ENCODE data around the gene GIMAP2.
"Not testable (repeated sequence)": the region's sequence is repeated elsewhere in the genome, so short reads cannot be mapped to it uniquely, and the experiment has no call there.

GIMAP2 gene

GRCh38 chr7:150678601-150679000 lies 6.9 kb upstream of the GIMAP2 start:
- not testable (repeated sequence) for DNase-seq

- DNase-seq = not testable (repeated sequence)
These were observed 5.1 kb upstream of the GIMAP2 start for GRCh38 chr7:150680364-150680763.

- no peak for DNase-seq
These were observed 625 bp downstream of the GIMAP2 start for GRCh38 chr7:150686030-150686631.

GRCh38 chr7:150688630-150689029 lies 3.1 kb downstream of the GIMAP2 start:
- DNase-seq = no peak

- DNase-seq = no peak
These were observed 10.1 kb downstream of the GIMAP2 start for GRCh38 chr7:150695654-150696053.

GRCh38 chr7:150703209-150703608 lies 17.7 kb downstream of the GIMAP2 start:
- no peak for DNase-seq

- no peak for DNase-seq
These were observed 29.8 kb downstream of the GIMAP2 start for GRCh38 chr7:150715293-150715692.

GRCh38 chr7:150715738-150716137 lies 30.2 kb downstream of the GIMAP2 start:
- no peak for DNase-seq

GRCh38 chr7:150716368-150716767 lies 30.9 kb downstream of the GIMAP2 start, which contains the start of gene GIMAP1:
TSS of gene GIMAP1 (plus strand) at chr7:150716613. CDS start at chr7:150719048, 2,435 bp downstream.
- DNase-seq = no peak

- no peak for DNase-seq
These were observed 31.4 kb downstream of the GIMAP2 start for GRCh38 chr7:150716939-150717338.

GRCh38 chr7:150717814-150718420 lies 32.4 kb downstream of the GIMAP2 start:
- no peak for DNase-seq

GRCh38 chr7:150719436-150719835 lies 33.9 kb downstream of the GIMAP2 start:
- DNase-seq = no peak

- no peak for DNase-seq
These were observed 34.7 kb downstream of the GIMAP2 start for GRCh38 chr7:150719960-150720891.

- DNase-seq = no peak
These were observed 36.5 kb downstream of the GIMAP2 start for GRCh38 chr7:150721970-150722373.

- no peak for DNase-seq
These were observed 37.0 kb downstream of the GIMAP2 start for GRCh38 chr7:150722431-150722931.

- no peak for DNase-seq
These were observed 38.0 kb downstream of the GIMAP2 start for GRCh38 chr7:150723467-150723866.

- no peak for DNase-seq
These were observed 41.9 kb downstream of the GIMAP2 start for GRCh38 chr7:150727381-150727780.

- DNase-seq = no peak
These were observed 42.5 kb downstream of the GIMAP2 start for GRCh38 chr7:150728011-150728410.

GRCh38 chr7:150728609-150729008 lies 43.1 kb downstream of the GIMAP2 start:
- no peak for DNase-seq

- no peak for DNase-seq
These were observed 46.4 kb downstream of the GIMAP2 start for GRCh38 chr7:150731916-150732315.

- DNase-seq = no peak
These were observed 47.4 kb downstream of the GIMAP2 start for GRCh38 chr7:150732786-150733481.

- no peak for DNase-seq
These were observed 48.1 kb downstream of the GIMAP2 start for GRCh38 chr7:150733482-150734095.

Data from NCI-H748 treated with DMSO at 0.1 percent for 48 hours (cell line).